ENCODE results near the gene BLID. TPM values are rescaled to one million over a fixed set of nuclear protein-coding genes. Genes with fewer than 3 reads are reported as not detected.

Gene BLID
- total RNA-seq, 2 donors from 2014 or later: not detected

GRCh38 chr11:122077459-122077858, 38.6 kb downstream of the BLID start:
- Mint-ChIP-seq H3K36me3 (ENCODE audit: low read depth) (no peaks in the 10 kb centered on the region), H3K4me3 (no peak overlapping the region), H3K27ac (no peak overlapping the region), H3K9me3 (no peaks in the 10 kb centered on the region), H3K27me3 (ENCODE audit: insufficient read depth) (peaks cover 3% of the 10 kb centered on the region), H3K4me1 (no peaks in the 10 kb centered on the region)
- no peak for TF ChIP-seq CTCF (conservative IDR thresholded peaks at IDR 0.05)
- Histone ChIP-seq H3K9ac (ENCODE audit: extremely low read depth, low read length, poor library complexity, severe bottlenecking) (no peak overlapping the region), H3K36me3 (ENCODE audit: control insufficient read depth, insufficient read depth, low read length) (no peaks in the 10 kb centered on the region), H3K9me3 (ENCODE audit: control insufficient read depth, low read length) (no peaks in the 10 kb centered on the region), H3K27me3 (ENCODE audit: control insufficient read depth, insufficient read depth, low read length, poor library complexity, severe bottlenecking) (peaks cover 6% of the 10 kb centered on the region), H3K4me1 (ENCODE audit: control insufficient read depth, insufficient read depth, low read length) (no peaks in the 10 kb centered on the region), H3K4me3 (ENCODE audit: low read length) (no peak overlapping the region), H3K27ac (ENCODE audit: low read depth, low read length) (no peak overlapping the region)
- 92% methylated on average over 1 of the region's 1 CpG; no CpG with 5 or more reads in 1 of the 2 experiments for WGBS, 2 experiments (ENCODE audit: insufficient coverage in 1 of 2, insufficient read length in 1 of 2)
- DNase-seq: no peak

- H3K4me3 Mint-ChIP-seq: no peak overlapping the region
- Histone ChIP-seq H3K4me3 (ENCODE audit: low read length) (no peak overlapping the region), H3K36me3 (ENCODE audit: control insufficient read depth, insufficient read depth, low read length) (no peaks in the 10 kb centered on the region), H3K27me3 (ENCODE audit: control insufficient read depth, insufficient read depth, low read length, poor library complexity, severe bottlenecking) (peaks cover 6% of the 10 kb centered on the region), H3K9me3 (ENCODE audit: control insufficient read depth, low read length) (no peaks in the 10 kb centered on the region), H3K4me1 (ENCODE audit: control insufficient read depth, insufficient read depth, low read length) (no peaks in the 10 kb centered on the region), H3K9ac (ENCODE audit: extremely low read depth, low read length, poor library complexity, severe bottlenecking) (no peak overlapping the region), H3K27ac (ENCODE audit: low read depth, low read length) (no peak overlapping the region)
- H3K9me3 Mint-ChIP-seq: no peaks in the 10 kb centered on the region
- no peak overlapping the region for H3K27ac Mint-ChIP-seq
- no peaks in the 10 kb centered on the region for H3K4me1 Mint-ChIP-seq
- WGBS, 2 experiments (ENCODE audit: insufficient coverage in 1 of 2, insufficient read length in 1 of 2): 91 to 93% methylated on average over 6 of the region's 6 CpGs
- no peak for DNase-seq
- no peaks in the 10 kb centered on the region for H3K36me3 Mint-ChIP-seq (ENCODE audit: low read depth)
- TF ChIP-seq CTCF (conservative IDR thresholded peaks at IDR 0.05): no peak
- peaks cover 3% of the 10 kb centered on the region for H3K27me3 Mint-ChIP-seq (ENCODE audit: insufficient read depth)
Measured at GRCh38 chr11:122076512-122077120, 39.4 kb downstream of the BLID start.

GRCh38 chr11:122075016-122075415, 41.0 kb downstream of the BLID start:
- no peaks in the 10 kb centered on the region for H3K27me3 ChIP-seq (ENCODE audit: control insufficient read depth, insufficient read depth, low read length, poor library complexity, severe bottlenecking)
- H3K27me3 Mint-ChIP-seq (ENCODE audit: insufficient read depth): no peaks in the 10 kb centered on the region
- H3K36me3 Mint-ChIP-seq (ENCODE audit: low read depth): no peaks in the 10 kb centered on the region
- no peak overlapping the region for H3K27ac ChIP-seq (ENCODE audit: low read depth, low read length)
- H3K9me3 ChIP-seq (ENCODE audit: control insufficient read depth, low read length): no peaks in the 10 kb centered on the region
- no peaks in the 10 kb centered on the region for H3K36me3 ChIP-seq (ENCODE audit: control insufficient read depth, insufficient read depth, low read length)
- no peak for DNase-seq
- 86 to 100% methylated on average over 2 to 3 of the region's 3 CpGs for WGBS, 2 experiments (ENCODE audit: insufficient coverage in 1 of 2, insufficient read length in 1 of 2)
- H3K4me3 Mint-ChIP-seq: no peak overlapping the region
- no peak overlapping the region for H3K9ac ChIP-seq (ENCODE audit: extremely low read depth, low read length, poor library complexity, severe bottlenecking)
- H3K4me1 Mint-ChIP-seq: no peaks in the 10 kb centered on the region
- TF ChIP-seq CTCF (conservative IDR thresholded peaks at IDR 0.05): no peak
- no peaks in the 10 kb centered on the region for H3K9me3 Mint-ChIP-seq
- no peaks in the 10 kb centered on the region for H3K4me1 ChIP-seq (ENCODE audit: control insufficient read depth, insufficient read depth, low read length)
- no peak overlapping the region for H3K4me3 ChIP-seq (ENCODE audit: low read length)
- no peak overlapping the region for H3K27ac Mint-ChIP-seq

All from endodermal cell (in vitro differentiated cells).